C4-2B (cell line): ENCODE measurements around the gene XAB2.

ENCODE experiments used
- H3K27ac ChIP-seq: fragments of 450-650 bp; 2 replicates; pipeline ENCODE4 v1.5.1; 2017
- CTCF ChIP-seq: fragments of 450-650 bp; conservative IDR thresholded peaks from 2 replicates; pipeline ENCODE4 v1.5.1; 2017; ENCODE audit warnings: mild to moderate bottlenecking
- ZFX ChIP-seq: fragments of 450-650 bp; IDR thresholded peaks from 2 replicates; pipeline ENCODE4 v1.6.1; 2017

XAB2 gene

GRCh38 chr19:7614859-7615741 is 14.2 kb downstream of the XAB2 start:
- no peak for TF ChIP-seq ZFX
- TF ChIP-seq CTCF = no peak

GRCh38 chr19:7612282-7613274 is 16.8 kb downstream of the XAB2 start:
- H3K27ac ChIP-seq = no peak overlapping the region
- TF ChIP-seq ZFX (no peak), CTCF (no peak)

More at GRCh38 chr19:7614859-7615741, 14.2 kb downstream of the XAB2 start:
- no peak overlapping the region for H3K27ac ChIP-seq

GRCh38 chr19:7611541-7612279 is 17.6 kb downstream of the XAB2 start:
- TF ChIP-seq CTCF (no peak), ZFX (no peak)
- no peak overlapping the region for H3K27ac ChIP-seq

- no peak overlapping the region for H3K27ac ChIP-seq
- no peak for TF ChIP-seq CTCF
- no peak for TF ChIP-seq ZFX
Measured at GRCh38 chr19:7610491-7611240, 18.7 kb downstream of the XAB2 start.

GRCh38 chr19:7607874-7608560 is 21.3 kb downstream of the XAB2 start:
- no peak overlapping the region for H3K27ac ChIP-seq
- TF ChIP-seq ZFX = no peak
- TF ChIP-seq CTCF = no peak

- TF ChIP-seq ZFX = no peak
- no peak for TF ChIP-seq CTCF
Measured at GRCh38 chr19:7607212-7607873, 22.0 kb downstream of the XAB2 start.

More at GRCh38 chr19:7607212-7607873, 22.0 kb downstream of the XAB2 start:
- no peak overlapping the region for H3K27ac ChIP-seq
